Dermis microvascular lymphatic vessel endothelial cell (primary cell): ENCODE measurements around the gene APH1B. TPM values are rescaled to one million over a fixed set of nuclear protein-coding genes. Genes with fewer than 3 reads are reported as not detected.
"Not testable (repeated sequence)": the region's sequence is repeated elsewhere in the genome, so short reads cannot be mapped to it uniquely, and the experiment has no call there.

Experiments used
- DNase-seq, 2 donors: peaks; one replicate each; pipeline versions ENCODE4 v3.0.0 to v3.0.0-alpha.2; 2010; ENCODE audit warnings: low read depth in 2 of 2
- total RNA-seq: library from RNA; depleted of rRNA; stranded (reverse); fragments of >200 nt; gene quantifications from 2 replicates; pipeline ENCODE4 v1.2.1, GENCODE V29; 2014

APH1B gene
- total RNA-seq, 1 donor from 2014 or later: 18.9 TPM

DNA sequence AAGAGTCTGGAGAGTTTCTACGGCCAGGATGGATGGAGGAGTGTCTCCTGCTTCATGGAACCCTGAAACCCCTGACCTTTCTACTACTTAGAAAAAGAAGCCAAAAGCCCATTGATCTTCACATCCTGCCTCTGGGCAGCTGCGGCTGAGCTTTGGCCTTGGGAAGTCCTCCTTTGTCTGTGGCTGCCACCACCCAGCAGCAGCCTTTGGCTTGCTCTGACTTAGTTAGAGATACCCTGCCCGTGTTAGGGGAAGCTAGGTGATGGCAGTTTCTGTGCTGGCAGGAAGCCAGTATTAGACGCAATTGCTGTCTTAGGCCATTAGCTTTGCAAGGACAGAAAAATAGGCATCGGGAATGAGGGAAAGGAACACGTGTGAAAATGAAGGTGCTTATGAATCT lies 18.8 kb downstream of the APH1B start:
- DNase-seq: peak in 1 of 2 donors; percentile 37

- no peak for DNase-seq
Measured at GRCh38 chr15:63299943-63300575, 22.7 kb downstream of the APH1B start.

GRCh38 chr15:63301088-63301487 lies 23.7 kb downstream of the APH1B start:
- no peak for DNase-seq

DNA sequence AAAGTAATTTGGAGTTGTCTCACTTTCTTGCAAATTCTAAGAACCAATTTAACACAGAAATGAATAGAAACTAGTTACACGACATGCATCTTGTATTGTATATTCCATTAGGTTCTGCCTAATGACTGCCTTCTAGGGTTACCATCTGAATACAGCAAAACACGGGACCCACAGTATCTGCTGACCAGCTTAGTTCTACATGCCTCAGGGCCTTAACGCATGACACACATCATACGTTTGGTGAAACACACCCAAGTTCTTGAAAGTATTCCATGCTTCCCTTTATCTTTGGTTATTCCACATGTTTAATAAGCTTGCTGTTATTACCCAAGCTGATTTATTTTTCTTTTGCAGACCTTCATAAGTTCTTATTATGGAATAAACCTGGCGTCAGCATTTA lies 27.9 kb downstream of the APH1B start:
- DNase-seq: no peak

GRCh38 chr15:63306492-63307073 lies 29.2 kb downstream of the APH1B start:
- DNase-seq: no peak

- no peak for DNase-seq
Measured at GRCh38 chr15:63308491-63308890, 31.1 kb downstream of the APH1B start.

GRCh38 chr15:63308947-63309346 lies 31.5 kb downstream of the APH1B start:
- peak; percentile 22 to 74 for DNase-seq

GRCh38 chr15:63310646-63311045 lies 33.2 kb downstream of the APH1B start:
- no peak for DNase-seq

GRCh38 chr15:63312286-63312685 lies 34.9 kb downstream of the APH1B start:
- no peak for DNase-seq

DNA sequence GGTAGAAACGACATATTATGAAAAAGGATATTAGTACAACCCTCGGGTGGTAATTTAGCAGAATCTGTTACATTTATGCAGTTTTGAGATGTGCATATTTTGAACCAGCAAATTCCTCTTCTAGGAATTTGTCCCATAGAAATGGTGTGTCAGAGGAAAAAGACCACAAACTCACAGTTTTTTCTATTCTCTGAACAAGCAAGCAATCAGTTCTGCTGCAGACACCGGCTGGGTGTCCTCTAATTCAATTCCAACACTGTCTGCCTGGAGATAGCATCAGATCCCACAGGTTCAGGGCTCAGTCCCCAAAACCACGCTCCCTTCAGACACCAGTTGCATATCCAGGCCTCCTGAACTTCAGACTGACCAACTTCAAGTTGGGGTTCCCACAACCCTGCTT lies 36.4 kb downstream of the APH1B start:
- DNase-seq: no peak

GRCh38 chr15:63314409-63314808 lies 37.0 kb downstream of the APH1B start:
- DNase-seq: no peak

- DNase-seq: no peak
Measured at GRCh38 chr15:63318344-63318743, 40.9 kb downstream of the APH1B start.

DNA sequence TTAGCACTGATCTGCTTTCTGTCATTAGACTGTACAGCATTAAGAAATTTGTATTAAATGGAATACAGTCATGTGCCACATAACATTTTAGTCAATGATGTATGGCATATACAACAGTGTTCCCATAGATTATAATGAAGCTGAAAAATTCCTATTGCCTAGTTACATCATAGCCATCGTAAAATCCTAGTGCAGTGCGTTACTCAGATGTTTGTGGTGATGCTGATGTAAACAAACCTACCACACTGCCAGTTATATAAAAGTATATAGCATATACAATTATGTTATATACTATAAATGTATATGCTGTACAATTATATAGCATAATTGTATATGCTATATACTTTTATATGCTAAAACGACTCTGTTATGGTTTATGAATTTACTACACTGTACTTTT lies 41.7 kb downstream of the APH1B start:
- no peak for DNase-seq

DNA sequence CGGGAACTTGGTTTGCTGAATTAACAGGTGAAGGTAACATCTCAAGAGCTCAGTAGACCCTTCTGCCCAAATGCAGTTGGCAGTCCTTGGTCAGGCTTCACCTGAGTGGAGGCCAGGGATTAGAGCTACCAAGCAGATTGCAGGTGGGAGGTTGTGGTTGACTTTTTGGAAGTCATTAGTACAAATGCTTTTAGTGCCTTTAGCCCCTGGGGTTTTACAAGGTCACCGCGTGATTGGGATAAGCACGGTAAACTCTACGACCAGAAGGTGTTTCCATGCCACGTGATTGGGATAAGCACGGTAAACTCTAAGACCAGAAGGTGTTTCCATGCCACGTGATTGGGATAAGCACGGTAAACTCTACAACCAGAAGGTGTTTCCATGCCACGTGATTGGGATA lies 43.0 kb downstream of the APH1B start:
- not testable (repeated sequence) for DNase-seq

DNA sequence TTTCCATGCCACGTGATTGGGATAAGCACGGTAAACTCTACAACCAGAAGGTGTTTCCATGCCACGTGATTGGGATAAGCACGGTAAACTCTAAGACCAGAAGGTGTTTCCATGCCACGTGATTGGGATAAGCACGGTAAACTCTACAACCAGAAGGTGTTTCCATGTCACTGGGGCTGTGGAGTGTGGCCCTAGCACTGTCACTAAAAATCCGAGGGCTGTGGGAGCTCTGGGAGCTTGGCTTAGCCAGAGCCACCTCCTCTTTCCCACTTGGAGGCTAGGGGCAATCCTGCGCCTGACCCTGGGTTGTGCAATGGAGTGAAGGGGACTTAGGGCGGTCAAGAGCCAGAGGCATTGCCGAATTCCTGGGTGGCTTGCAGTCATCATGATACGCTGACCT lies 43.6 kb downstream of the APH1B start:
- DNase-seq: not testable (repeated sequence)

DNA sequence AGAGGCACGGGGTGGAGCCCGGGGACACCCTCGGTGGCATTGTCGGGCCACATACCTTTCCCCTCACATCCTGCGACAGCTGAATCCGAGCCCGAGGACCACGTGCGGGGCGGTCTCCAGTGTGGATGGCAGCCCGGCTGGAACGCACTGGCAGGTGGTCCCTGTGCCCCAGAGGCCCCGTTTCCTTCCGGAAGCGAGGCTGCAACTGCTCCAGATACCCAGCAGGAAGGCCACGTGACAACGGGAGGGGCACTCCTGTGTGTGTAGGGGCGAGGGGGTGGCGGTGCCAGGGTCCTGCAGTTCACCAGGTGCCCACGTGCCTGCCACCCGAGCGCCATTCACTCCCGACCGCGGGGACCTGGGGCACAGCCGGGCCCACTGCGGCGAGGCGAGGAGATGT lies 44.1 kb downstream of the APH1B start:
- no peak for DNase-seq

- DNase-seq: peak; percentile 20 to 73
Measured at GRCh38 chr15:63322541-63322940, 45.1 kb downstream of the APH1B start.

GRCh38 chr15:63323798-63324563 lies 46.6 kb downstream of the APH1B start:
- no peak for DNase-seq

- no peak for DNase-seq
Measured at GRCh38 chr15:63324770-63325169, 47.4 kb downstream of the APH1B start.

DNA sequence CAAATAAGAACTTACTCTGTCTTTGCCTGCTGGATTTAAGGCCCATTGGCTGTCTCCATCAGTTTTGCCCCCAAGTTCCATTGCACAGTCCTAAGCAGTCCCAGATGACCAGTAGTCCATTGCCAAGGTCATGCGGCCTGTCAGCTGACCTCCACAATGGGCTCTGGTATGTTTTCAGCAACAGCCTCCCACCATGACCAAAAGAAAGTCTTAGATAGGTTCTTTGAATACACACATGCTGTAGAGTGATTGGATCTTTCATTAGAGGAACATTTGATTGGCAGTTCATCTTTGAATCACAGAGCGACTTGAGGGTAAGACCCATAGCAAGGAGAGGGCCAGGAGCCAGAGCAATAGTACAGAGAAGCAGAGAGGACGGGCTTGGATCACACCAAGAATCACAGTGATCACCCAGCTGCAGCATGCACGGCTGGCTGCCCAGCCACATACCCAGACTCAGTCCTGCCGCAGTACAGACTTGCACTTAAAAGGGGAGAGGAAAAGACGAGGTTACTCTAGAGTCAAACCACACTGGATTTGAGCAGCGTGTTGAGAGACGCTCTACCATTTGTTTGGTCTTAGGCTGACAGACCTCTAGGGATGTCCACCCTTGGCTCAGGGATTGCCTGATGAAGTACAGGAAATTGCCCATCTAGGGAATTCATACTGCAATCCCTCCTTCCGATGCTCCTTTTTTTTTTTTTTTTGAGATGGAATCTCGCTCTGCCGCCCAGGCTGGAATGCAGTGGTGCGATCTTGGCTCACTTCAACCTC lies 50.4 kb downstream of the APH1B start:
- DNase-seq: no peak

DNA sequence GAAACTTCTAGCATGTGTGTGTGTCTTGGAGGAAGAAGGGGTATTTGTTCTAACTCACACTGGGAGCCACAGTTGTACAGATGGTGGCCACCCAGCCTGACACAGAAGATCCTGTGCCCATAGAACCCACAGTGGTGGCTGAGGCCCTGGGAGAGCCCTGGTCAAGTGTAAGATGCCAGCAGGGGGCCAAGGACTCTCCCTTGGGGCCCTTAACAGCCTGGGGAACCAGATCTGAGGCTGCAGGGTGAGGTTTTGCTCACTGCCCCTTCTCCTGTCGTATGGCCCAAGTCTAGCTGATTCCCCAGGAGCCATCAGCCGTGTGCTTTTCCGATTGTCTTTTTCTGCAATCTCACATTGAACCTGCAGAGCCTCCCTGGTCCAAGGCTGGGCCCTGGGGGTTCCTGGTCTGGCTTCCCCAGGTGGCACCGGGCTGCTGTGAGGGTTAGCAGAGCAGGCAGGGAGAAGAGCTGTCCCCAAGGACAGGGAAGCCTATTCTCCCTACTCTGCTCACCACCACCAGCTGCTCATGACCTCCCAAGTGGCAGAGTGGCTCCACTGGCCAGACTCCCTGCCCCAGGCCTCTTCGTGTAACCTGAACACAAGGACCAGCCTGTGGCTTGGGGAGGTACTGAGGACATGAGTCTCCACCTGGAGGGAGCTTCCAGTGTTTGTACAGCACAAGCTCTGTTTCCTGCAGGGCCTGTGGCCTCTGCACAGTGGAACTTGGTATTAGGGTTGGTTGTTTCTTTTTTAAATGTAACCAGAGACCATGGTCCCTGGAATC lies 52.4 kb downstream of the APH1B start:
- DNase-seq: no peak
